ENCODE data around the gene GALT. TPM values are rescaled to one million over a fixed set of nuclear protein-coding genes. Genes with fewer than 3 reads are reported as not detected.

GALT gene
- total RNA-seq, 6 experiments from 2014 or later: 58.2 to 157 (median 117) TPM

- DNase-seq (peak; percentile 61 to 91 (median 79)), ATAC-seq (peak; percentile 69 to 78 (median 76))
- Histone ChIP-seq H3K4me3 (peak overlapping the region; percentile 3 to 38 (median 35)), H3K36me3 (peaks cover 0 to 6% (median 0%) of the 10 kb centered on the region in 4 donors), H3K27ac (peak overlapping the region; percentile 51 to 86 (median 83)), H3K4me1 (peaks cover 0 to 41% (median 12%) of the 10 kb centered on the region in 4 donors), H3K27me3 (no peaks in the 10 kb centered on the region), H3K9me3 (no peaks in the 10 kb centered on the region)
- WGBS (ENCODE audit: insufficient coverage, low coverage, low lambda C conversion rate, missing lambda C conversion rate): 10% methylated on average over 5 of the region's 5 CpGs
- TF ChIP-seq CTCF (IDR thresholded peaks at IDR 0.05) (no peak), POLR2A (IDR thresholded peaks at IDR 0.05) (peak; percentile 17)
- intact Hi-C loops (cut with DNase I): no loop called here
Measured at GRCh38 chr9:34630402-34631154, 15.9 kb upstream of the GALT start.

GRCh38 chr9:34633166-34633565, 13.3 kb upstream of the GALT start:
- H3K36me3 ChIP-seq: peaks cover 0 to 6% (median 0%) of the 10 kb centered on the region in 4 donors
- no peak overlapping the region for H3K4me3 ChIP-seq
- no peak for DNase-seq
- peaks cover 0 to 56% (median 15%) of the 10 kb centered on the region in 4 donors for H3K4me1 ChIP-seq
- 30% methylated on average over 5 of the region's 5 CpGs for WGBS (ENCODE audit: insufficient coverage, low coverage, low lambda C conversion rate, missing lambda C conversion rate)
- intact Hi-C loops (cut with DNase I): no loop called here
- ATAC-seq: no peak
- TF ChIP-seq CTCF (IDR thresholded peaks at IDR 0.05): no peak
- TF ChIP-seq POLR2A (IDR thresholded peaks at IDR 0.05): no peak
- no peaks in the 10 kb centered on the region for H3K27me3 ChIP-seq
- H3K9me3 ChIP-seq: no peaks in the 10 kb centered on the region
- H3K27ac ChIP-seq: no peak overlapping the region

GRCh38 chr9:34633851-34634550, 12.5 kb upstream of the GALT start:
- DNase-seq (peak; percentile 63 to 75 (median 74)), ATAC-seq (peak; percentile 28 to 40 (median 33))
- peaks cover 0 to 50% (median 15%) of the 10 kb centered on the region in 4 donors for H3K4me1 ChIP-seq

More at GRCh38 chr9:34633851-34634550, 12.5 kb upstream of the GALT start:
- Histone ChIP-seq H3K36me3 (peaks cover 0 to 6% (median 0%) of the 10 kb centered on the region in 4 donors), H3K27ac (no peak overlapping the region), H3K27me3 (no peaks in the 10 kb centered on the region), H3K9me3 (no peaks in the 10 kb centered on the region), H3K4me3 (no peak overlapping the region)
- TF ChIP-seq POLR2A (IDR thresholded peaks at IDR 0.05) (no peak), CTCF (IDR thresholded peaks at IDR 0.05) (peak; percentile 79 to 90 (median 86))
- intact Hi-C loops (cut with DNase I): no loop called here
- WGBS (ENCODE audit: insufficient coverage, low coverage, low lambda C conversion rate, missing lambda C conversion rate): 18% methylated on average over 3 of the region's 3 CpGs

Data from right lobe of liver (tissue), 6 donors.